Astrocyte (in vitro differentiated cells and primary cell): Measurements from ENCODE around the gene NBEA. TPM values are rescaled to one million over a fixed set of nuclear protein-coding genes. Genes with fewer than 3 reads are reported as not detected.

Experiments used
- DNase-seq: peaks from one replicate; pipeline ENCODE4 v3.0.0-alpha.2; 2010; ENCODE audit warnings: low read depth
- FAIRE-seq: peaks from 2 replicates; lab custom pipeline; 2011; peaks lifted over from hg19 to GRCh38; lab: Jason Lieb, UNC
- H2AFZ ChIP-seq: 2 replicates; pipeline ENCODE4 v1.6.0; 2012; ENCODE audit warnings: low read depth, low read length, inconsistent platforms
- H3K27ac ChIP-seq: 2 replicates; pipeline ENCODE4 v1.5.1; 2011; ENCODE audit warnings: low read depth, low read length, inconsistent platforms
- H3K27me3 ChIP-seq: 2 replicates; pipeline ENCODE4 v1.6.0; 2011; ENCODE audit warnings: low read length, inconsistent platforms; ENCODE audit not compliant: insufficient read depth
- H3K36me3 ChIP-seq: 2 replicates; pipeline ENCODE4 v1.5.1; 2011; ENCODE audit warnings: low read length, inconsistent platforms; ENCODE audit not compliant: insufficient read depth
- H3K4me1 ChIP-seq: 2 replicates; pipeline ENCODE4 v1.5.1; 2011; ENCODE audit warnings: low read length, inconsistent platforms; ENCODE audit not compliant: insufficient read depth
- H3K4me2 ChIP-seq: 2 replicates; pipeline ENCODE4 v1.6.0; 2012; ENCODE audit warnings: low read length, inconsistent platforms
- H3K4me3 ChIP-seq: 2 replicates; pipeline ENCODE4 v1.5.1; 2011; ENCODE audit warnings: low read depth, mild to moderate bottlenecking, low read length, inconsistent platforms; ENCODE audit not compliant: insufficient read depth
- H3K79me2 ChIP-seq: 2 replicates; pipeline ENCODE4 v1.6.0; 2012; ENCODE audit warnings: mild to moderate bottlenecking, low read length, inconsistent platforms; ENCODE audit not compliant: insufficient read depth
- H3K9ac ChIP-seq: 2 replicates; pipeline ENCODE4 v1.6.0; 2012; ENCODE audit warnings: mild to moderate bottlenecking, low read length, inconsistent platforms
- H3K9me3 ChIP-seq: 2 replicates; pipeline ENCODE4 v1.5.1; 2012; ENCODE audit warnings: low read depth, mild to moderate bottlenecking, low read length, inconsistent platforms; ENCODE audit not compliant: insufficient read depth
- H4K20me1 ChIP-seq: 2 replicates; pipeline ENCODE4 v1.6.0; 2012; ENCODE audit warnings: low read length, inconsistent platforms; ENCODE audit not compliant: insufficient read depth
- H3K27ac Mint-ChIP-seq: one replicate; pipeline ENCODE4 v1.8.0; 2021; ENCODE audit warnings: mild to moderate bottlenecking, mixed read lengths; ENCODE audit not compliant: unreplicated experiment
- H3K27me3 Mint-ChIP-seq: one replicate; pipeline ENCODE4 v1.8.0; 2021; ENCODE audit warnings: low read depth, mixed read lengths; ENCODE audit not compliant: unreplicated experiment
- H3K36me3 Mint-ChIP-seq: one replicate; pipeline ENCODE4 v1.8.0; 2021; ENCODE audit warnings: low read depth, mixed read lengths; ENCODE audit not compliant: unreplicated experiment
- H3K4me1 Mint-ChIP-seq: one replicate; pipeline ENCODE4 v1.8.0; 2021; ENCODE audit warnings: low read depth, mixed read lengths; ENCODE audit not compliant: unreplicated experiment
- H3K4me3 Mint-ChIP-seq: one replicate; pipeline ENCODE4 v1.8.0; 2021; ENCODE audit warnings: mild to moderate bottlenecking, moderate library complexity, mixed read lengths; ENCODE audit not compliant: unreplicated experiment
- H3K9me3 Mint-ChIP-seq: one replicate; pipeline ENCODE4 v1.8.0; 2021; ENCODE audit warnings: mild to moderate bottlenecking, mixed read lengths; ENCODE audit not compliant: unreplicated experiment
- EZH2 ChIP-seq: IDR thresholded peaks from 2 replicates; pipeline ENCODE4 v1.6.1; 2012; ENCODE audit warnings: mild to moderate bottlenecking, low read length, inconsistent platforms; ENCODE audit not compliant: insufficient read depth
- total RNA-seq: library from RNA; stranded (reverse); gene quantifications from 2 replicates; pipeline ENCODE4 v1.2.1, GENCODE V29; 2021
- TF ChIP-seq, protein P1 (sequence below): IDR thresholded peaks from 2 replicates; pipeline ENCODE4 v1.5.1; 2011; ENCODE audit warnings: low read depth, mild to moderate bottlenecking, inconsistent platforms, low read length, moderate library complexity; ENCODE audit not compliant: insufficient read depth

Gene NBEA
- total RNA-seq, 1 donor from 2014 or later, result 7.8 TPM

GRCh38 chr13:35256459-35257148 is 314.5 kb downstream of the NBEA start:
- TF ChIP-seq, protein P1, sequence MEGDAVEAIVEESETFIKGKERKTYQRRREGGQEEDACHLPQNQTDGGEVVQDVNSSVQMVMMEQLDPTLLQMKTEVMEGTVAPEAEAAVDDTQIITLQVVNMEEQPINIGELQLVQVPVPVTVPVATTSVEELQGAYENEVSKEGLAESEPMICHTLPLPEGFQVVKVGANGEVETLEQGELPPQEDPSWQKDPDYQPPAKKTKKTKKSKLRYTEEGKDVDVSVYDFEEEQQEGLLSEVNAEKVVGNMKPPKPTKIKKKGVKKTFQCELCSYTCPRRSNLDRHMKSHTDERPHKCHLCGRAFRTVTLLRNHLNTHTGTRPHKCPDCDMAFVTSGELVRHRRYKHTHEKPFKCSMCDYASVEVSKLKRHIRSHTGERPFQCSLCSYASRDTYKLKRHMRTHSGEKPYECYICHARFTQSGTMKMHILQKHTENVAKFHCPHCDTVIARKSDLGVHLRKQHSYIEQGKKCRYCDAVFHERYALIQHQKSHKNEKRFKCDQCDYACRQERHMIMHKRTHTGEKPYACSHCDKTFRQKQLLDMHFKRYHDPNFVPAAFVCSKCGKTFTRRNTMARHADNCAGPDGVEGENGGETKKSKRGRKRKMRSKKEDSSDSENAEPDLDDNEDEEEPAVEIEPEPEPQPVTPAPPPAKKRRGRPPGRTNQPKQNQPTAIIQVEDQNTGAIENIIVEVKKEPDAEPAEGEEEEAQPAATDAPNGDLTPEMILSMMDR, result no peak
- TF ChIP-seq EZH2, result no peak
- Mint-ChIP-seq H3K9me3 (no peaks in the 10 kb centered on the region), H3K27me3 (no peaks in the 10 kb centered on the region), H3K27ac (no peak overlapping the region), H3K4me3 (no peak overlapping the region), H3K36me3 (peaks cover 8% of the 10 kb centered on the region), H3K4me1 (no peaks in the 10 kb centered on the region)
- Histone ChIP-seq H3K36me3 (no peaks in the 10 kb centered on the region), H3K27ac (no peak overlapping the region), H3K9me3 (no peaks in the 10 kb centered on the region), H3K79me2 (no peaks in the 10 kb centered on the region), H2AFZ (no peak overlapping the region), H3K4me1 (no peaks in the 10 kb centered on the region), H3K9ac (no peak overlapping the region), H3K27me3 (no peaks in the 10 kb centered on the region), H3K4me3 (no peak overlapping the region), H3K4me2 (no peak overlapping the region), H4K20me1 (no peaks in the 10 kb centered on the region)
- no peak for DNase-seq
- FAIRE-seq, result no peak

DNA sequence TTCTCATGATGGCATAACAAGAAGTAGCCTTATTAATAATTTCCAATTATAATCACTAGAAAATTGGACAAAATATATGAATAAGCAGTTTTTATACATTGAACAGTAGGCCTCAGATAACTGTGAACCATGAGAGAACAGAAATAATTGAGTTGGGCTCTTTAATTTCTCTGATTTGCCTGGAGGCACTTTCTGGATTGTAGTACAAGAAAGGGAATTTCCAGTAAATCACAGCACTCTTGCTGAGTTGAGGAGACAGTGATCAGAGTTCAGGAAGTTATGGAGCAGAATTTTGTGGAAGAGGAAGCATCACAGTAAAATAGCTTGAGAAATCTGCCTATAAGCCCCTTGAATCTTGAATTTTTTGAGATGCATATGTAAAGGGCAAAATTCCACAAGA is 318.2 kb downstream of the NBEA start:
- Histone ChIP-seq H3K4me2 (no peak overlapping the region), H3K79me2 (no peaks in the 10 kb centered on the region), H3K36me3 (no peaks in the 10 kb centered on the region), H4K20me1 (no peaks in the 10 kb centered on the region), H3K9ac (no peak overlapping the region), H3K4me3 (no peak overlapping the region), H3K27ac (no peak overlapping the region), H2AFZ (no peak overlapping the region), H3K27me3 (no peaks in the 10 kb centered on the region), H3K9me3 (no peaks in the 10 kb centered on the region), H3K4me1 (no peaks in the 10 kb centered on the region)
- H3K9me3 Mint-ChIP-seq, result peaks cover 5% of the 10 kb centered on the region
- TF ChIP-seq EZH2, result no peak
- TF ChIP-seq, protein P1, result no peak
- no peak overlapping the region for H3K4me3 Mint-ChIP-seq
- no peak for DNase-seq
- H3K4me1 Mint-ChIP-seq, result no peaks in the 10 kb centered on the region
- peaks cover 2% of the 10 kb centered on the region for H3K36me3 Mint-ChIP-seq
- FAIRE-seq, result no peak
- no peak overlapping the region for H3K27ac Mint-ChIP-seq
- H3K27me3 Mint-ChIP-seq, result no peaks in the 10 kb centered on the region

DNA sequence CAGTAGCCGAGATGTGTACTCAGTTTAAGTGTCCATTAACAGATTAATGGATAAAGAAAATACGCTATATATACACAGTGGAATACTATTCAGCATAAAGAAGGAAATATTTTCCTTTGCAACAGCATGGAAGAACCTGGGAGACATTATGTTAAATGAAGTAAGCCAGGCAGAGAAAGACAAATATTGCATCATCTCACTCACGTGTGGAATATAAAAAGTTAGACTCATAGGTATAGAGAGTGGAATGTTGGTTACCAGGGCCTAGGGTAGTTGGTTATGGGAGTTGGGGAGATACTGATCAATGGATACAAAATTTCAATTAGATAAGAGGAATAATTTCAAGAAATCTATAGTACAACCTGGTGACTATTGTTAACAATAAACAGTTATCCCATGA is 324.3 kb downstream of the NBEA start:
- H3K9me3 Mint-ChIP-seq, result peaks cover 18% of the 10 kb centered on the region
- no peaks in the 10 kb centered on the region for H3K4me1 Mint-ChIP-seq

More for the DNA sequence above, 324.3 kb downstream of the NBEA start:
- H3K4me1 ChIP-seq, result no peaks in the 10 kb centered on the region
- H3K4me2 ChIP-seq, result no peak overlapping the region
- no peaks in the 10 kb centered on the region for H4K20me1 ChIP-seq
- Mint-ChIP-seq H3K27me3 (no peaks in the 10 kb centered on the region), H3K4me3 (no peak overlapping the region), H3K27ac (no peak overlapping the region), H3K36me3 (peaks cover 7% of the 10 kb centered on the region)
- H3K79me2 ChIP-seq, result no peaks in the 10 kb centered on the region
- H3K36me3 ChIP-seq, result no peaks in the 10 kb centered on the region
- no peak overlapping the region for H3K4me3 ChIP-seq
- no peak for FAIRE-seq
- no peak overlapping the region for H3K9ac ChIP-seq
- no peak overlapping the region for H2AFZ ChIP-seq
- no peak for TF ChIP-seq EZH2
- TF ChIP-seq, protein P1, result no peak
- no peaks in the 10 kb centered on the region for H3K27me3 ChIP-seq
- no peak for DNase-seq
- peaks cover 2% of the 10 kb centered on the region for H3K9me3 ChIP-seq
- H3K27ac ChIP-seq, result no peak overlapping the region
